Neuron (in vitro differentiated cells): ENCODE results near the gene NCKAP1.

Experiments used
- H2AFZ ChIP-seq: one replicate; pipeline ENCODE4 v1.6.1; 2013; ENCODE audit warnings: low read depth, mild to moderate bottlenecking, inconsistent platforms, low read length, moderate library complexity
- H3K27me3 ChIP-seq: one replicate; pipeline ENCODE4 v1.6.1; 2013; ENCODE audit warnings: low read length; ENCODE audit not compliant: insufficient read depth
- H3K36me3 ChIP-seq: one replicate; pipeline ENCODE4 v1.6.1; 2013; ENCODE audit warnings: low read length; ENCODE audit not compliant: insufficient read depth
- H3K4me1 ChIP-seq: one replicate; pipeline ENCODE4 v1.6.1; 2013; ENCODE audit warnings: low read length; ENCODE audit not compliant: insufficient read depth
- H3K4me3 ChIP-seq: 2 replicates; pipeline ENCODE4 v1.5.1; 2013; ENCODE audit warnings: mild to moderate bottlenecking, low read length, moderate library complexity
- H3K9me3 ChIP-seq: one replicate; pipeline ENCODE4 v1.6.1; 2013; ENCODE audit warnings: low read length

Gene NCKAP1

DNA sequence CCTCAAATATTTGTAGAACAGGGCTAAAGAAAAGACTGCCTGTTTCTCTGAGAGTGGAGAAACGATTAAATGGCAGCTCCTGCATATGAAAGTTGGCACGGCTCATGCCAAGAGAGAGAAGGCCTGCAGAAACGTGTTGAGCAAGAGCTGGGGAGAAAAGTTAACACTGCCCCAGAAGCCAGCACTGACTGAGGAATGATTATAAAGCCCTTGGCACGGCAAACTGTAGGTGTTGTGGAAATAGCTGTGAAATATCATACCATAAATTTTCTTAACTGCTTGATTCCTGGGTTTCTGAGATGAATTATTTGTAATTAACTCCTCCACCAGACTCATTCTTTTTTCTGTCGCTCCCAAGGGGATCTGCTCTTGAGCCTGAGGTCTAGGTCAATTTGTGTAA is 176.2 kb downstream of the NCKAP1 start:
- H3K36me3 ChIP-seq: no peaks in the 10 kb centered on the region
- peaks cover 5% of the 10 kb centered on the region for H3K4me1 ChIP-seq
- no peak overlapping the region for H3K4me3 ChIP-seq

DNA sequence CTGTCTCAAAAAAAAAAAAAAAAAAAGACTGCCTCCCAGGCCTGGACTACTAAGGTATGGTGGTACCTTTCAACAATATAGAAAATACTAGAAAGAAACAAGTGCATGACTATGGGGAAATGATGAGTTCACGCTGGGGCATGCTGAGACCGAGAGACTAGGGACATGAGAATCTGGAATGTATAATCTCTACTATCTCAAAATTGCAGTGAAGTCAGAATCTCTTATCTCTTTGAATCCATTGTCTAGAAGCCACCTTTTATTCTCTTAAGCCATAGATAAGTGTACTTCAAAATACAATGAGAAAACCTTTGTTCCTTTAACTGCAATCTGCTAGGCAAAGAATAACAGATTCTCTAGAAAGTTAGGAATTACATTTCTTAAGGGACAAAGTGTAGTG is 177.4 kb downstream of the NCKAP1 start:
- Histone ChIP-seq H3K27me3 (peaks cover 6% of the 10 kb centered on the region), H3K4me1 (no peaks in the 10 kb centered on the region), H3K36me3 (no peaks in the 10 kb centered on the region), H3K9me3 (no peaks in the 10 kb centered on the region), H2AFZ (no peak overlapping the region), H3K4me3 (no peak overlapping the region)

More for the DNA sequence above, 176.2 kb downstream of the NCKAP1 start:
- Histone ChIP-seq H3K27me3 (peaks cover 11% of the 10 kb centered on the region), H2AFZ (no peak overlapping the region), H3K9me3 (no peaks in the 10 kb centered on the region)
